Stimulated activated CD4-positive, alpha-beta T cell treated with anti-CD3 and anti-CD28 coated beads, Interleukin-1b, Interleukin-23, amount 100 ng/mL, for 24 hours (primary cell): Measurements from ENCODE around the gene CDK5.

ENCODE experiments used
- DNase-seq, 4 experiments: peaks; one replicate each; pipeline ENCODE4 v3.0.0-alpha.2; 2020; ENCODE audit warnings: low read depth in 4 of 4, low spot score in 1 of 4

CDK5 gene

DNA sequence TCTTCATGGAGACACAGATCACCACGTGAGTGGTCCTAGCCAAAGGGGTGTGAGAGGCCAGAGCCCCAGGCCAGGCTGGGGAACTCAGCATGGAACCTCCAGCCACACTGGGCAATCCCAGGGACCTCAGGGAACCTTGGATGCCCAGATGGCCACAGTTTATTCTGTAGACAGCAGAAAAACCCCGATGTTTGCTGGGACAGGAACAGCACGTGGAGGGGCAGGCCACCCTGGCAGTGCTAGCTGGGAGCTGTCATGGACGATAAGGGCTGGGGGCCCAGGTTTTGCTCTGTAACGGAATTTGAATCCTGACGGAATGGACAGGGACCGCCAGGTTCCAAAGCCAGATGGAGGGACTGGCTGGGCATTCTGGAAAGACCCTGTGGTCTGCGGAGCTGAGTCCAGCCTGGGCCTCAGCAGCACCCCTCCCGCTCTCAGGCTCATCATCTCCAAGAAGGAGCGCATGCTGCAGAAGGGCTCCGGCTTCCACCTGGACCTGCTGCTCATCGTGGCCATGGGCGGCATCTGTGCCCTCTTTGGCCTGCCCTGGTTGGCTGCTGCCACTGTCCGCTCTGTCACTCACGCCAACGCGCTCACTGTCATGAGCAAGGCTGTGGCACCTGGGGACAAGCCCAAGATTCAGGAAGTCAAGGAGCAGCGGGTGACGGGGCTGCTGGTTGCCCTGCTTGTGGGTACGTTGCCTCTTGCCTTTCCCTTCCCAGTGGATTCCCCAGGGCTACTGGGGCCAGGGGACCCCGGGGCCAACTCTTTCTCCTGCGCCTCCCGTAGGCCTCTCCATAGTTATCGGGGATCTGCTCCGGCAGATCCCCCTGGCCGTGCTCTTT lies 17.3 kb upstream of the CDK5 start:
- no peak for DNase-seq

- no peak for DNase-seq
Measured at GRCh38 chr7:151073990-151074389, 16.3 kb upstream of the CDK5 start.

DNA sequence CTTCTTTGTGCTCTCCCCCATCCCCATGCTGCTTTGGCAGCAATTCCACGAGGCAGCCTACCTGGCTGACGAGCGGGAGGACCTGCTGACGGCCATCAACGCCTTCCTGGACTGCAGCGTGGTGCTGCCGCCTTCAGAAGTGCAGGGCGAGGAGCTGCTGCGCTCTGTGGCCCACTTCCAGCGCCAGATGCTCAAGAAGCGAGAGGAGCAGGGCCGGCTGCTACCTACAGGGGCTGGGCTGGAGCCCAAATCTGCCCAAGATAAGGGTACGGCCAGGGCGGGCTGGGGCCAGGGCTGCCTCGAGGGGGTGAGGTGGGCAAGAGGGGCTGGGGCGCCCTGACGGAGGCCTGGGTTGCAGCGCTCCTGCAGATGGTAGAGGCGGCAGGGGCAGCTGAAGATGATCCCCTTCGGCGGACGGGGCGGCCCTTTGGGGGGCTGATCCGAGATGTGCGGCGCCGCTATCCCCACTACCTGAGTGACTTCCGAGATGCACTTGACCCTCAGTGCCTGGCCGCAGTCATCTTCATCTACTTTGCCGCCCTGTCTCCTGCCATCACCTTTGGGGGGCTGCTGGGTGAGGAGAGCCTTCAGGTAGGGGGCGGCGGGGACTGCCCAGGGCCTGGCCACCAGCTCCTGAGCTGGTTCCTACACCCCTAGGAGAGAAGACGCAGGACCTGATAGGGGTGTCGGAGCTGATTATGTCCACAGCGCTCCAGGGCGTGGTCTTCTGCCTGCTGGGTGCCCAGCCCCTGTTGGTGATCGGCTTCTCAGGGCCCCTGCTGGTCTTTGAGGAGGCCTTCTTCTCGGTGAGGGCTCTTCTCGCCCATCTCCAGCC lies 13.6 kb upstream of the CDK5 start:
- no peak for DNase-seq

DNA sequence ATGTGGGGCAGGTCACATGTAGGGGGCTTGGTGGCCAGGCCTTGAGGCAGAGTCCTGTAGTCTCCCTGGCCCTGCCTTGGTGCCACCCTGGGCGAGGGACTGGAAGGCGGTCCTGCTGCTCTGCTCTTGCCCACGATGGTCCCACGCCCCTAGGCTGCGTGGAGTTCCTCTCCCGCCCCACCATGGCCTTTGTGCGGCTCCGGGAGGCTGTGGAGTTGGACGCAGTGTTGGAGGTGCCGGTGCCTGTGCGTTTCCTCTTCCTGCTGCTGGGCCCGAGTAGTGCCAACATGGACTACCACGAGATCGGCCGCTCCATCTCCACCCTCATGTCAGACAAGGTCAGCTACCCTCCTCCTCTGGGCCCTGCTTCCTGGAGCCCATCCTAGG lies 12.9 kb upstream of the CDK5 start:
- DNase-seq = no peak

DNA sequence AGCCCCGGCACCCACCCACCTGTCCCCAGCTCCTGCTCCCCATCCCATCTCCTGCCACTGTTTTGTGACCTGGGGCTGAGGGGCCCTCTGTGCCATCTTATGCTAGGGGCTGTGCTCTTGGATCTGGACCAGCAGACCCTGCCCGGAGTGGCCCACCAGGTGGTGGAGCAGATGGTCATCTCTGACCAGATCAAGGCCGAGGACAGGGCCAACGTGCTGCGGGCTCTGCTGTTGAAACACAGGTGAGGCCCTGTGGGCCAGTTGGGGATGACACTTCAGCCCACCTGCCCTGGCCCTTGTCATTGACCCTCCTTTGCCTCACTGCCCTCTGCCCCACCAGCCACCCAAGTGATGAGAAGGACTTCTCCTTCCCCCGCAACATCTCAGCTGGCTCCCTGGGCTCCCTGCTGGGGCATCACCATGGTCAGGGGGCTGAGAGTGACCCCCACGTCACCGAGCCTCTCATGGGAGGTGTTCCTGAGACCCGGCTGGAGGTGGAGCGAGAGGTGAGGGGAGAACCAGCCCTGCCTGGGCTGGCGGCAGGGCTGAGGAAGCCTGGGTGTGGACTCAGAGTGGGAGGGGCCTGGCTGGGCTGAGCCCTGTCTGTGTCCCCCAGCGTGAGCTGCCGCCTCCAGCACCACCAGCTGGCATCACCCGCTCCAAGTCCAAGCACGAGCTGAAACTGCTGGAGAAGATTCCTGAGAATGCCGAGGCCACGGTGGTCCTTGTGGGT lies 12.3 kb upstream of the CDK5 start:
- DNase-seq = no peak

- no peak for DNase-seq
Measured at GRCh38 chr7:151068069-151068773, 10.5 kb upstream of the CDK5 start.

GRCh38 chr7:151066273-151066974 lies 8.7 kb upstream of the CDK5 start:
- DNase-seq = no peak

DNA sequence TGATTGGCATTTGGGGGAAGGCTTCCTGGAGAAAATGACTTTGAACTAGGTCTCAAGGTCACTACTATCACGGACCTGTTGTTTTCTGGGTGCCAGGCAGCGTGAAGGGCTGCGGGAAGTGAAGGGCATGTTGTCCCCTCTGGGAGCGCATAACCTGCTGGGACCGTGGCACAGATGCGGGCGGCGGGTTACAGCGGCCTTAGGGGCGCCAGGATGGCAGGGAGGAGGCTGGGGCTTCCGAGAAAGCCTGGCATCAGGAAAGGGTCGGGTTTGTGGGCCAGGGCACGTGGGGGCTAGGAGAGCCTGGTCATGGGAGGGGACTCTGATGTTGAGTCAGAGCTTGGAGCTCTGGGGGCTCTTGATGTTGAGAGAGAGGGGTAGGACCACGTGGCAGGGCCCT lies 7.8 kb upstream of the CDK5 start:
- DNase-seq = no peak

- DNase-seq = no peak
Measured at GRCh38 chr7:151064993-151065392, 7.3 kb upstream of the CDK5 start.

GRCh38 chr7:151064454-151064853 lies 6.8 kb upstream of the CDK5 start:
- no peak for DNase-seq

- DNase-seq = no peak
Measured at GRCh38 chr7:151063212-151063561, 5.5 kb upstream of the CDK5 start.

GRCh38 chr7:151062399-151063211 lies 4.9 kb upstream of the CDK5 start:
- DNase-seq = no peak

- DNase-seq = no peak
Measured at GRCh38 chr7:151062111-151062398, 4.4 kb upstream of the CDK5 start.

DNA sequence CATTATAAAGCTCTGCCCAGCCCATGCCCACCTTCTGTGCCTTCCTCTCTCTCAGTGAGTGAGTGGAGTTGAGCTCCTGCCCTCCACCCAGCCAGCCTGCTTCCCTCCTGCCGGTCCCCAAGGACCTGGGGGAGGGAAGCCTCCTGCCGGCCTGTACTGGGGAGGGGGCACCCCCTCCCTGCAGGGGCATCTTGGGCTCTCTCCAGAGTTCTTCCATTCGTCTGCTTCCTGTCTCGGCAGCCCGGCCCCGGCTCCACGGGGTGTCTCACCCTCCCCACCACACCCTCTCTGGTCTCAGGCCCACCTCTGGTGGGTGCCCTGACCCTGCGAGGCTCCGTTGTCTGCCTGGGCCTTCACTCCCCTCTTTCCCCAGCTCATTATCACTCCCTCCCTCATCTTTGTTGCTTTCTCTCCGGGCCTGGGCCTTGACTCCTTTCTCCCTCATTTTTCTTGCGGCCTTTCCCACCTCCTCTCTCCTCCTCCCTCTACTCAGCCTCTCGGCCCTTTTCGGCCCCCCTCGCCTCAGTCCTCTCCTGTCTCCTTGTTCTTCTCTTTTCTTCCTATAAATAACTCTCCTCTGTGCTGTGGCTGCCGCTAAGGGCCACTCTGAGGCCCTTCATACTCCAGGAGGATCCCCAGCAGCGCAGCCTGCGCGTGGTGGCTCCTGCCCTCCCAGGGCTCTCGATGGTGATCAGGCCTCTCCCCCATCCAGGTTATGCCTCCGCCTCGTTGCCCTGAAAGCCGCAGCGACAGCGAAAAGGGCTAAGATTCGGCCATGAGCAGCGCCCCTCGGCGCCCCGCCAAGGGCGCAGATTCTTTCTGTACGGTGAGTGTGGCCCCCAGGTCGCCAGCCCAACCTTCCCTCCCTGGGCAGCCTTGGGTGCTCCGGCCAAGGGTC lies 3.8 kb upstream of the CDK5 start:
- DNase-seq = no peak

- no peak for DNase-seq
Measured at GRCh38 chr7:151060416-151061212, 2.9 kb upstream of the CDK5 start.

DNA sequence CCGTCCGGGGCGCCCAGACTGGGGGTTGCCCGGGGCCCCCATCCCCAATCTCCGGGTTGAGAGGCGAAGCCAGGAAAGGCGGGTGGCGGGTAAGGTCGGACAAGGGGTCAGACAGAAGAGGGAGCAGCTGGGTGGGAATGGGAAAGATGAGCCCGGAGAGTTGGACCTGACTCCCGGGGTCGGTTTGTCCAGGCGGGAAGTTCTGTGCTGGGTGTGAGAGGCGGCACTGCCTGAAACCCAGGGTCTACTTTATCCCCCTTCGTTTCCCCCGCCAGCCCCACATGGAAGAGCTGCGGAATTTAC lies 2.4 kb upstream of the CDK5 start:
- DNase-seq = no peak

DNA sequence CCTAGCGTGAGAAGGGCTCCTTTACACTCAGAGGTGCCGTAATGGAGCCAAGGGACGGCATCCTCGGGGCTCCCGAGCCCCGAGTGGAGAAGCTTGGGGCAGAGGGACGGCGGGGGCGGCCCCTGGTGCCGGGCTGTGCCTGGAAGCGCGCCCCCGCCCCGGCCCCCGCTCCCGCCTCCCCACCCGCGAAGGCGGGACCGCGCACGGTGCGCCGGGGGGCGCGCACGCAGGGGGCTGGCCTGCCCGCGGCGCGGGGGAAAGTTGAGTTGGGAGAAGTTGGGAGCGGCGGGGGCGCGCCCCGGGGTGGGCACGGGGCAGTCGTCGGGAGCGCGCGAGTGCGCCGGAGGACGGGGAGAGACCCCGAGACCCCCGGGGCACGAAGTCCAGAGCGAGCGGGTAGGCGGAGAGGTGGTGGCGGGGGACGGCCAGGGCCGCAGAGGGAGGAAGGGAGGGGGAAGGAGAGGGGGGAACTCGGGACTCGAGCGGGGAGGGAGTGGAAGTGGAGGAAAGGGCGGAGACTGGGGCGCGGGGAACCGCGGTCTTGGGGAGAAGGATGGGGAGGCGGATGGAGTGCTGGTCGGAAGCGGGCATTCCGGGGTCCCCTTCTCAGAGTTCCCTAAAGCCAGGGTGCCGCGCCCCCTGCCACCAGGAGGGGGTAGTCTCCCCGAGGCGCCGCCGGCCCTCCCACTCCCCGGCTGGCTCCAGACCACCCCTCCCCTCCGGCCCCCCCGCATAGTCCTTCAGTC lies 1.8 kb upstream of the CDK5 start, which contains the start of gene SLC4A2:
SLC4A2 (plus strand) TSS at position 223 of the 746 bp plus-strand sequence. CDS start 2,399 bp downstream, outside the sequence.
- peak in 2 of 4 experiments; percentile 57 to 69 for DNase-seq
